Neural cell (in vitro differentiated cells): ENCODE results near the gene CBLIF. TPM values are rescaled to one million over a fixed set of nuclear protein-coding genes. Genes with fewer than 3 reads are reported as not detected.

Source experiments
- H2AFZ ChIP-seq: fragments of 200-600, 300-800 bp; sonication (generic), shearing (Covaris generic); 2 replicates; pipeline ENCODE4 v1.6.0; 2014; ENCODE audit warnings: low read depth, mild to moderate bottlenecking, antibody characterized with exemption, low read length, moderate library complexity
- H3F3A ChIP-seq: fragments of 200-600 bp; shearing (Covaris generic); 2 replicates; pipeline ENCODE4 v1.6.1; 2016; ENCODE audit warnings: mild to moderate bottlenecking, moderate library complexity, mixed read lengths, antibody characterized with exemption, low read length; ENCODE audit not compliant: insufficient read depth, poor library complexity, severe bottlenecking
- H3K27ac ChIP-seq: fragments of 200-600, 300-800 bp; sonication (generic), shearing (Covaris generic); 2 replicates; pipeline ENCODE4 v1.5.1; 2014; ENCODE audit warnings: mild to moderate bottlenecking, low read length, moderate library complexity
- H3K27me3 ChIP-seq: fragments of 300-800, 200-600 bp; sonication (generic), shearing (Covaris generic); 2 replicates; pipeline ENCODE4 v1.6.0; 2014; ENCODE audit warnings: mild to moderate bottlenecking, low read depth, low read length, moderate library complexity; ENCODE audit not compliant: insufficient read depth
- H3K36me3 ChIP-seq: fragments of 300-800, 200-600 bp; sonication (generic), shearing (Covaris generic); 2 replicates; pipeline ENCODE4 v1.5.1; 2014; ENCODE audit warnings: mild to moderate bottlenecking, antibody characterized with exemption, low read length, moderate library complexity; ENCODE audit not compliant: insufficient read depth
- H3K4me2 ChIP-seq: fragments of 300-800, 200-600 bp; sonication (generic), shearing (Covaris generic); 2 replicates; pipeline ENCODE4 v1.6.0; 2014; ENCODE audit warnings: mild to moderate bottlenecking, low read length
- H3K4me3 ChIP-seq: fragments of 300-800, 200-600 bp; sonication (generic), shearing (Covaris generic); 2 replicates; pipeline ENCODE4 v1.5.1; 2014; ENCODE audit warnings: mild to moderate bottlenecking, low read length, moderate library complexity
- H3K79me2 ChIP-seq: fragments of 200-600 bp; shearing (Covaris generic); replicated peaks from 2 replicates; pipeline ENCODE4 v1.6.0; 2014; ENCODE audit warnings: mild to moderate bottlenecking, low read length, moderate library complexity; ENCODE audit not compliant: insufficient read depth
- H3K9ac ChIP-seq: fragments of 300-800, 200-600 bp; sonication (generic), shearing (Covaris generic); 2 replicates; pipeline ENCODE4 v1.6.1; 2016; ENCODE audit warnings: mild to moderate bottlenecking, low read length, mixed read lengths
- H3K9me2 ChIP-seq: fragments of 200-600 bp; shearing (Covaris generic); 2 replicates; pipeline ENCODE4 v1.6.1; 2016; ENCODE audit warnings: mild to moderate bottlenecking, low read length, mixed read lengths; ENCODE audit not compliant: insufficient read depth
- H3K9me3 ChIP-seq: fragments of 200-600, 300-800 bp; sonication (generic), shearing (Covaris generic); 2 replicates; pipeline ENCODE4 v1.6.1; 2016; ENCODE audit warnings: mild to moderate bottlenecking, mixed run types, low read length, moderate library complexity, mixed read lengths
- H4K20me1 ChIP-seq: fragments of 200-600 bp; shearing (Covaris generic); 2 replicates; pipeline ENCODE4 v1.6.1; 2016; ENCODE audit warnings: mild to moderate bottlenecking, mixed run types; ENCODE audit not compliant: insufficient read depth
- CTCF ChIP-seq: fragments of 450-650 bp; IDR thresholded peaks from 2 replicates; pipeline ENCODE4 v1.5.1; 2014; ENCODE audit warnings: antibody characterized with exemption, mild to moderate bottlenecking, moderate library complexity; ENCODE audit not compliant: poor library complexity, severe bottlenecking
- EP300 ChIP-seq: fragments of 450-650 bp; conservative IDR thresholded peaks from 2 replicates; pipeline ENCODE4 v1.6.1; 2014; ENCODE audit warnings: antibody characterized with exemption, mild to moderate bottlenecking, moderate library complexity; ENCODE audit not compliant: poor library complexity, severe bottlenecking
- EZH2 ChIP-seq: fragments of 200-600, 300-800 bp; shearing (Covaris generic), sonication (generic); IDR thresholded peaks from 2 replicates; pipeline ENCODE4 v1.6.1; 2014; ENCODE audit warnings: antibody characterized with exemption, low read length, borderline replicate concordance, mild to moderate bottlenecking; ENCODE audit not compliant: insufficient read depth, poor library complexity, severe bottlenecking
- MXI1 ChIP-seq: fragments of 450-650 bp; conservative IDR thresholded peaks from 2 replicates; pipeline ENCODE4 v1.6.1; 2014; ENCODE audit warnings: antibody characterized with exemption, mild to moderate bottlenecking; ENCODE audit not compliant: poor library complexity, severe bottlenecking
- POLR2AphosphoS5 ChIP-seq: IDR thresholded peaks from 2 replicates; pipeline ENCODE4 v1.6.1; 2012
- RAD21 ChIP-seq: fragments of 450-650 bp; conservative IDR thresholded peaks from 2 replicates; pipeline ENCODE4 v1.6.1; 2014; ENCODE audit warnings: antibody characterized with exemption, mild to moderate bottlenecking, moderate library complexity
- REST ChIP-seq: IDR thresholded peaks from 2 replicates; pipeline ENCODE4 v1.6.1; 2012; ENCODE audit warnings: borderline replicate concordance
- SMC3 ChIP-seq: fragments of 450-650 bp; conservative IDR thresholded peaks from 2 replicates; pipeline ENCODE4 v1.6.1; 2014; ENCODE audit warnings: antibody characterized with exemption, mild to moderate bottlenecking, moderate library complexity; ENCODE audit not compliant: poor library complexity
- TAF1 ChIP-seq: IDR thresholded peaks from 2 replicates; pipeline ENCODE4 v1.6.1; 2012; ENCODE audit warnings: low read depth
- polyA minus RNA-seq: library from RNA; depleted of rRNA, polyadenylated mRNA; stranded (reverse); fragments of >200 nt; gene quantifications from 2 replicates; pipeline ENCODE4 v1.2.3, GENCODE V29; 2014
- polyA plus RNA-seq: library from polyadenylated mRNA; depleted of rRNA; stranded (reverse); fragments of >200 nt; gene quantifications from 2 replicates; pipeline ENCODE4 v1.2.3, GENCODE V29; 2014

CBLIF gene
- polyA plus RNA-seq, result not detected in 2 replicates
- polyA minus RNA-seq, result not detected in 2 replicates

- no peak within 1 kb of the TSS for H2AFZ ChIP-seq
- no peak within 1 kb of the TSS for H3K27ac ChIP-seq
- no peaks in the 10 kb centered on the region for H3K36me3 ChIP-seq
- no peaks in the 10 kb centered on the region for H4K20me1 ChIP-seq
- H3K4me3 ChIP-seq, result no peak within 1 kb of the TSS
- H3K79me2 ChIP-seq, result no peaks in the 10 kb centered on the region
- H3K9me3 ChIP-seq, result no peaks in the 10 kb centered on the region
- no peaks in the 10 kb centered on the region for H3K27me3 ChIP-seq
- no peaks in the 10 kb centered on the region for H3F3A ChIP-seq
- TF ChIP-seq SMC3 (no peak), RAD21 (no peak), EZH2 (no peak), EP300 (no peak), REST (no peak), TAF1 (no peak), POLR2AphosphoS5 (no peak), CTCF (no peak), MXI1 (no peak)
- no peaks in the 10 kb centered on the region for H3K9me2 ChIP-seq
- no peak within 1 kb of the TSS for H3K4me2 ChIP-seq
- no peak within 1 kb of the TSS for H3K9ac ChIP-seq
These were observed at the start of gene CBLIF for GRCh38 chr11:59845399-59845798. TSS of gene CBLIF (minus strand) at chr11:59845499. CDS start at chr11:59845453, 46 bp downstream.

GRCh38 chr11:59894616-59895015, 49.3 kb upstream of the CBLIF start:
- Histone ChIP-seq H3K79me2 (no peaks in the 10 kb centered on the region), H3K4me2 (no peak overlapping the region), H3K4me3 (no peak overlapping the region), H3K27me3 (no peaks in the 10 kb centered on the region), H3F3A (no peaks in the 10 kb centered on the region), H3K9ac (no peak overlapping the region), H3K36me3 (no peaks in the 10 kb centered on the region), H3K9me3 (no peaks in the 10 kb centered on the region), H3K9me2 (no peaks in the 10 kb centered on the region), H2AFZ (no peak overlapping the region), H3K27ac (no peak overlapping the region), H4K20me1 (no peaks in the 10 kb centered on the region)
- TF ChIP-seq RAD21 (no peak), EZH2 (no peak), MXI1 (no peak), REST (no peak), SMC3 (no peak), TAF1 (no peak), POLR2AphosphoS5 (no peak), CTCF (no peak)
